ENCODE measurements around the gene TMPRSS4. TPM values are rescaled to one million over a fixed set of nuclear protein-coding genes. Genes with fewer than 3 reads are reported as not detected.

Gene TMPRSS4
- total RNA-seq, 2 donors from 2014 or later: 0.19 TPM; not detected in 1

GRCh38 chr11:118074785-118075184 lies 2.1 kb upstream of the TMPRSS4 start:
- Mint-ChIP-seq H3K36me3 (no peaks in the 10 kb centered on the region), H3K4me3 (no peak overlapping the region), H3K27ac (no peak overlapping the region), H3K4me1 (ENCODE audit: low read depth in 2 of 2) (no peaks in the 10 kb centered on the region), H3K27me3 (peaks cover 0 to 16% of the 10 kb centered on the region in 2 donors), H3K9me3 (no peaks in the 10 kb centered on the region)
- ATAC-seq: no peak
- peak; percentile 46 for DNase-seq (ENCODE audit: low spot score)

GRCh38 chr11:118078911-118079411 lies 2.1 kb downstream of the TMPRSS4 start:
- H3K4me1 Mint-ChIP-seq (ENCODE audit: low read depth in 2 of 2): no peaks in the 10 kb centered on the region

GRCh38 chr11:118079491-118079890 lies 2.6 kb downstream of the TMPRSS4 start:
- H3K9me3 Mint-ChIP-seq: no peaks in the 10 kb centered on the region
- H3K27me3 Mint-ChIP-seq: peaks cover 0 to 9% of the 10 kb centered on the region in 2 donors
- ATAC-seq (peak in 1 of 2 donors; percentile 40), DNase-seq (ENCODE audit: low spot score) (peak; percentile 48)
- no peaks in the 10 kb centered on the region for H3K36me3 Mint-ChIP-seq
- no peak overlapping the region for H3K27ac Mint-ChIP-seq
- H3K4me1 Mint-ChIP-seq (ENCODE audit: low read depth in 2 of 2): no peaks in the 10 kb centered on the region
- H3K4me3 Mint-ChIP-seq: no peak overlapping the region

More at GRCh38 chr11:118078911-118079411, 2.1 kb downstream of the TMPRSS4 start:
- Mint-ChIP-seq H3K36me3 (no peaks in the 10 kb centered on the region), H3K9me3 (no peaks in the 10 kb centered on the region), H3K4me3 (no peak overlapping the region), H3K27ac (no peak overlapping the region), H3K27me3 (peaks cover 0 to 12% of the 10 kb centered on the region in 2 donors)
- ATAC-seq: no peak
- peak; percentile 34 for DNase-seq (ENCODE audit: low spot score)

GRCh38 chr11:118080296-118080695 lies 3.4 kb downstream of the TMPRSS4 start:
- H3K27me3 Mint-ChIP-seq: peaks cover 0 to 7% of the 10 kb centered on the region in 2 donors
- H3K4me3 Mint-ChIP-seq: no peak overlapping the region
- H3K27ac Mint-ChIP-seq: peak overlapping the region in 1 of 2 donors; percentile 63
- no peaks in the 10 kb centered on the region for H3K4me1 Mint-ChIP-seq (ENCODE audit: low read depth in 2 of 2)
- DNase-seq (ENCODE audit: low spot score): no peak
- H3K9me3 Mint-ChIP-seq: no peaks in the 10 kb centered on the region
- ATAC-seq: no peak
- H3K36me3 Mint-ChIP-seq: no peaks in the 10 kb centered on the region

GRCh38 chr11:118081241-118081958 lies 4.5 kb downstream of the TMPRSS4 start:
- Mint-ChIP-seq H3K9me3 (no peaks in the 10 kb centered on the region), H3K27me3 (peaks cover 0 to 5% of the 10 kb centered on the region in 2 donors), H3K27ac (no peak overlapping the region), H3K4me1 (ENCODE audit: low read depth in 2 of 2) (no peaks in the 10 kb centered on the region), H3K4me3 (no peak overlapping the region), H3K36me3 (no peaks in the 10 kb centered on the region)
- no peak for DNase-seq (ENCODE audit: low spot score)
- ATAC-seq: peak; percentile 48 to 67

GRCh38 chr11:118082880-118083552 lies 6.1 kb downstream of the TMPRSS4 start:
- H3K4me3 Mint-ChIP-seq: no peak overlapping the region

GRCh38 chr11:118084247-118084646 lies 7.4 kb downstream of the TMPRSS4 start:
- Mint-ChIP-seq H3K4me3 (no peak overlapping the region), H3K36me3 (peaks cover 17% of the 10 kb centered on the region), H3K27me3 (peaks cover 5 to 6% of the 10 kb centered on the region in 2 donors), H3K27ac (no peak overlapping the region), H3K9me3 (peaks cover 11% of the 10 kb centered on the region), H3K4me1 (ENCODE audit: low read depth in 2 of 2) (no peaks in the 10 kb centered on the region)
- DNase-seq (ENCODE audit: low spot score) (no peak), ATAC-seq (no peak)

More at GRCh38 chr11:118082880-118083552, 6.1 kb downstream of the TMPRSS4 start:
- Mint-ChIP-seq H3K27ac (no peak overlapping the region), H3K36me3 (peaks cover 10% of the 10 kb centered on the region), H3K27me3 (peaks cover 0 to 5% of the 10 kb centered on the region in 2 donors), H3K4me1 (ENCODE audit: low read depth in 2 of 2) (no peaks in the 10 kb centered on the region), H3K9me3 (peaks cover 6% of the 10 kb centered on the region)
- ATAC-seq (no peak), DNase-seq (ENCODE audit: low spot score) (no peak)

GRCh38 chr11:118084656-118085055 lies 7.8 kb downstream of the TMPRSS4 start:
- Mint-ChIP-seq H3K4me3 (no peak overlapping the region), H3K27ac (no peak overlapping the region), H3K9me3 (peaks cover 11% of the 10 kb centered on the region), H3K36me3 (peaks cover 20% of the 10 kb centered on the region), H3K27me3 (peaks cover 7 to 9% of the 10 kb centered on the region in 2 donors), H3K4me1 (ENCODE audit: low read depth in 2 of 2) (no peaks in the 10 kb centered on the region)
- ATAC-seq (no peak), DNase-seq (ENCODE audit: low spot score) (no peak)

GRCh38 chr11:118086913-118087768 lies 10.3 kb downstream of the TMPRSS4 start, which contains the start of gene SMIM35:
SMIM35 (minus strand) TSS chr11:118086963; CDS start chr11:118086757, 206 bp downstream.
- Mint-ChIP-seq H3K36me3 (peaks cover 20% of the 10 kb centered on the region), H3K27ac (no peak within 1 kb of the TSS), H3K27me3 (peaks cover 7 to 16% of the 10 kb centered on the region in 2 donors), H3K4me3 (no peak within 1 kb of the TSS), H3K9me3 (peaks cover 11% of the 10 kb centered on the region), H3K4me1 (ENCODE audit: low read depth in 2 of 2) (no peaks in the 10 kb centered on the region)
- DNase-seq (ENCODE audit: low spot score) (no peak), ATAC-seq (no peak)

- Mint-ChIP-seq H3K36me3 (peaks cover 20% of the 10 kb centered on the region), H3K27me3 (peaks cover 7 to 16% of the 10 kb centered on the region in 2 donors), H3K4me3 (no peak overlapping the region), H3K4me1 (ENCODE audit: low read depth in 2 of 2) (no peaks in the 10 kb centered on the region), H3K27ac (no peak overlapping the region), H3K9me3 (peaks cover 11% of the 10 kb centered on the region)
- no peak for ATAC-seq
- no peak for DNase-seq (ENCODE audit: low spot score)
These were observed 11.1 kb downstream of the TMPRSS4 start for GRCh38 chr11:118087931-118088330.

- peaks cover 11% of the 10 kb centered on the region for H3K9me3 Mint-ChIP-seq
- H3K36me3 Mint-ChIP-seq: peaks cover 20% of the 10 kb centered on the region
- DNase-seq (ENCODE audit: low spot score) (no peak), ATAC-seq (no peak)
- H3K27ac Mint-ChIP-seq: no peak overlapping the region
- peaks cover 7 to 16% of the 10 kb centered on the region in 2 donors for H3K27me3 Mint-ChIP-seq
- no peaks in the 10 kb centered on the region for H3K4me1 Mint-ChIP-seq (ENCODE audit: low read depth in 2 of 2)
- H3K4me3 Mint-ChIP-seq: no peak overlapping the region
These were observed 11.7 kb downstream of the TMPRSS4 start for GRCh38 chr11:118088531-118088930.

GRCh38 chr11:118090545-118091162 lies 13.8 kb downstream of the TMPRSS4 start:
- DNase-seq (ENCODE audit: low spot score) (no peak), ATAC-seq (no peak)
- no peak overlapping the region for H3K27ac Mint-ChIP-seq
- H3K4me1 Mint-ChIP-seq (ENCODE audit: low read depth in 2 of 2): no peaks in the 10 kb centered on the region
- H3K9me3 Mint-ChIP-seq: peaks cover 11% of the 10 kb centered on the region
- peaks cover 20% of the 10 kb centered on the region for H3K36me3 Mint-ChIP-seq
- no peak overlapping the region for H3K4me3 Mint-ChIP-seq
- peaks cover 7 to 21% of the 10 kb centered on the region in 2 donors for H3K27me3 Mint-ChIP-seq

GRCh38 chr11:118091690-118092089 lies 14.8 kb downstream of the TMPRSS4 start:
- ATAC-seq: no peak
- peaks cover 11% of the 10 kb centered on the region for H3K9me3 Mint-ChIP-seq

More at GRCh38 chr11:118091690-118092089, 14.8 kb downstream of the TMPRSS4 start:
- Mint-ChIP-seq H3K4me1 (ENCODE audit: low read depth in 2 of 2) (no peaks in the 10 kb centered on the region), H3K4me3 (no peak overlapping the region), H3K27me3 (peaks cover 7 to 26% of the 10 kb centered on the region in 2 donors), H3K36me3 (peaks cover 20% of the 10 kb centered on the region), H3K27ac (no peak overlapping the region)
- no peak for DNase-seq (ENCODE audit: low spot score)

Data from natural killer cell treated with Interleukin-12 subunit alpha and Interleukin-12 subunit beta and Interleukin-15 and Interleukin-18, amount 100 ng/mL, for 72 hours (primary cell).